Measurements from ENCODE around the gene DNAAF3.

Gene DNAAF3

DNA sequence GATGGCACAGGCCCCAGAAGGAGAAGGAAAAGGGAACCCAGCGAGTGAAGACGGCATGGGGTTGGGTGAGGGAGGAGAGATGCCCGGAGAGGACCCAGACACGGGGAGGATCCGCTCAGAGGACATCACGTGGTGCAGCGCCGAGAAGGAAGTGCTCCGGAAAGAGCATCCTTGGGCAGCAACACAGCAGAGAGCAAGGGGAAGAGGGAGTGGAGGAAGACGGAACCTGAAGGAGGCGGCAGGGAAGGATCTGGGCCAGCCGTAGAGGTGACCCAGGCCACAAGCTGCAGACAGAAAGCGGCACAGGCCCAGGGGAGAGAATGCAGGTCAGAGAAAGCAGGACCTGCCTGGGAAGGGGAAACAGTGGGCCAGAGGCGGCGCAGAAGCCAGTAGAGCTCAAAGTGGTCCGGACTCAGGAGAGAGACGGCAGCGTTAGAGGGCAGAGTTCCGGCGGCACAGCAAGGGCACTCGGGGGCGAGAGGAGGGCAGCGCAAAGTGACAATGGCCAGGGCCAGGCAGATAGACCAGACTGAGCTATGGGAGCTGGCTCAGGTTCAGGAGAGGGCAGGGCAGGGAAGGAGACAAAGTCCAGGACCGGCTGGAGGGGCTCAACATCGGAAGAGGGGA is 50.1 kb downstream of the DNAAF3 start:
- peak in 1 of 2 donors; percentile 21 for DNase-seq (ENCODE audit: low read depth in 2 of 2)

DNA sequence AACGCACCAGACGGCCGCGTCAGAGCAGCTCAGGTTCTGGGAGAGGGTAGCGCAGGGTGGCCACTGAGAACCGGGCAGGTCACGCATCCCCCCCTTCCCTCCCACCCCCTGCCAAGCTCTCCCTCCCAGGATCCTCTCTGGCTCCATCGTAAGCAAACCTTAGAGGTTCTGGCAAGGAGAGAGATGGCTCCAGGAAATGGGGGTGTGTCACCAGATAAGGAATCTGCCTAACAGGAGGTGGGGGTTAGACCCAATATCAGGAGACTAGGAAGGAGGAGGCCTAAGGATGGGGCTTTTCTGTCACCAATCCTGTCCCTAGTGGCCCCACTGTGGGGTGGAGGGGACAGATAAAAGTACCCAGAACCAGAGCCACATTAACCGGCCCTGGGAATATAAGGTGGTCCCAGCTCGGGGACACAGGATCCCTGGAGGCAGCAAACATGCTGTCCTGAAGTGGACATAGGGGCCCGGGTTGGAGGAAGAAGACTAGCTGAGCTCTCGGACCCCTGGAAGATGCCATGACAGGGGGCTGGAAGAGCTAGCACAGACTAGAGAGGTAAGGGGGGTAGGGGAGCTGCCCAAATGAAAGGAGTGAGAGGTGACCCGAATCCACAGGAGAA is 50.9 kb downstream of the DNAAF3 start:
- DNase-seq (ENCODE audit: low read depth in 2 of 2), result no peak

- DNase-seq (ENCODE audit: low read depth in 2 of 2), result no peak
Observed at GRCh38 chr19:55114566-55115145, 51.8 kb downstream of the DNAAF3 start.

- DNase-seq (ENCODE audit: low read depth in 2 of 2), result no peak
Observed at GRCh38 chr19:55113570-55114039, 52.8 kb downstream of the DNAAF3 start.

DNA sequence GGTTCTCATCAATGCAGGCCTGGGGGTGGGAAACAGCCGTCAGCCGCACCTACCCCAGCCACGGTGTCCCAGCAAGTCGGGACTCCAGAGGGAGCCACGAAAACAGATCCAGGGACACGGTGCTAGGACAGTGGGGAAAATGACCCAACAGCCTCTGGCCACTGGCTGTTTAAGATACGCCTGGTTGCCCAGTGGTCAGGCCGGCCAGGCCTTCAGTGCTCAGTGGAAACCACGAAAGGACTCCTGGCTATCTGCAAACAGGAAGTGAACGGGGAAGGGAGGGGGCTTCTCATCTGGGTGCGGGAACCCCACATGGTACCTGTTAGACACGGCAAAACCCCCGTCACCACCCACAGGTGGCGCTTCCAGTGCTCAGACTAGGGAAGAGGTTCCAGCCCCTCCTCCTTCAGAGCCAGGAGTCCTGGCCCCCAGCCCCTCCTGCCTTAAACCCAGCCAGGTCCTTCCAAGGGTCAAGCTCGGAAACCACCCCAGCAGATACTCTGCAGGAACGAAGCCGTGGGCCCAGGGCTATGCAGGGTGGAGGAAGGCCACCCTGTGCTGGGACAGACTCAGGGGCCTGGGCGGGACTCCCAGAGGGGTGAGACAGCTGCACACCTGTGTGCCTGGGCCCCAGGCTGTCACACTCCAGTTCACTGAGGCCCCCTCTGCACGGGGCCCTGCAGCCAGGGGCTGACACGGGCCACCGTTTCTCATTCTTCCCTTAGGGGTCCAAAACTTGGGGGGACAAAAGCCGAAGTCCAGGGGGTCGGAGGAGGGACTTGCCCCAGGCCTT is 53.4 kb downstream of the DNAAF3 start:
- DNase-seq (ENCODE audit: low read depth in 2 of 2), result no peak

GRCh38 chr19:55112246-55112776 is 54.1 kb downstream of the DNAAF3 start:
- no peak for DNase-seq (ENCODE audit: low read depth in 2 of 2)

- DNase-seq (ENCODE audit: low read depth in 2 of 2), result no peak
Observed at GRCh38 chr19:55111238-55111831, 55.1 kb downstream of the DNAAF3 start.

DNA sequence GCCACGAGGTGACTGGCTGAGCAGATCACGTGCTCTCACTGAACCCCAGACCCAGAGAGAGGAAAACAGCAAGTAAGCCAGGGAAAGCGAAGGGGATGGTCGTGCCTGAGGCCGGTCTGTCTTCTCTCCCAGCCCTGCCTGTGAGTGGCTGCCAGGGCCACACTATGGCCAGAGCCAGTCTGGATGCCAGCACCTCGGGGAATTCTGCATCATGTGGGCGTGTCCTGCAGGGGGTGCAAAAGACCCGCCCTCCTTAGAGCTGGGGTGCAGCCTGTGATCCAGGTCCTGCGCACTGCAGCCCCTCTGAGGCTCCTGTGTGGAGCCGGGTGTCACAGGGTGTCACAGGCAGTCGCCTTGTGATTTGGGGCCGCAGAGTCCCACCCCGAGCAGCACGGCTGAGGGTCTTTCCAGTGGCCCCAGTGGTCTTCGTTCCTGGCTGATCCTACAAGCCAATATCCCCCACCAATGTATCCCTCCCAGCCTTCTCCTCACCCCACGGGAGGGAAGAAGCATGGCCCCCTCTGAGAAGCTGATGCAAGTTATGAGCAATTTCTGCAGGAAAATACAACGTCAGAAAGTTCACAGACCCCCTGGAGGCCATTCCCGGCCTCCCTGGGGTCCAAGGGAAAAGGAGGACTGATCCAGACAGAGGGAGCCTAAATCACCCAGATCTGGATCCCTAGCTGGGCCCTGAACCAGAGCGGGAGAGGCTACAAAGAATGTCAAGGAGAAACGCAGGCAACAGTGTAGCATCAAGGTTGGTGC is 56.7 kb downstream of the DNAAF3 start:
- DNase-seq (ENCODE audit: low read depth in 2 of 2), result no peak

Data from stimulated activated CD8-positive, alpha-beta memory T cell treated with anti-CD3 and anti-CD28 coated beads, Interleukin-2, amount 100 ng/mL, for 1 hour (primary cell).